GM21723 (cell line): ENCODE measurements around the gene NUDT4.

Experiments
- ATAC-seq: cut with Tn5 transposase; IDR thresholded peaks from one replicate; pipeline ENCODE4 v1.9.1; 2021; ENCODE audit warnings: mild to moderate bottlenecking, moderate library complexity; ENCODE audit not compliant: unreplicated experiment

The NUDT4 gene

DNA sequence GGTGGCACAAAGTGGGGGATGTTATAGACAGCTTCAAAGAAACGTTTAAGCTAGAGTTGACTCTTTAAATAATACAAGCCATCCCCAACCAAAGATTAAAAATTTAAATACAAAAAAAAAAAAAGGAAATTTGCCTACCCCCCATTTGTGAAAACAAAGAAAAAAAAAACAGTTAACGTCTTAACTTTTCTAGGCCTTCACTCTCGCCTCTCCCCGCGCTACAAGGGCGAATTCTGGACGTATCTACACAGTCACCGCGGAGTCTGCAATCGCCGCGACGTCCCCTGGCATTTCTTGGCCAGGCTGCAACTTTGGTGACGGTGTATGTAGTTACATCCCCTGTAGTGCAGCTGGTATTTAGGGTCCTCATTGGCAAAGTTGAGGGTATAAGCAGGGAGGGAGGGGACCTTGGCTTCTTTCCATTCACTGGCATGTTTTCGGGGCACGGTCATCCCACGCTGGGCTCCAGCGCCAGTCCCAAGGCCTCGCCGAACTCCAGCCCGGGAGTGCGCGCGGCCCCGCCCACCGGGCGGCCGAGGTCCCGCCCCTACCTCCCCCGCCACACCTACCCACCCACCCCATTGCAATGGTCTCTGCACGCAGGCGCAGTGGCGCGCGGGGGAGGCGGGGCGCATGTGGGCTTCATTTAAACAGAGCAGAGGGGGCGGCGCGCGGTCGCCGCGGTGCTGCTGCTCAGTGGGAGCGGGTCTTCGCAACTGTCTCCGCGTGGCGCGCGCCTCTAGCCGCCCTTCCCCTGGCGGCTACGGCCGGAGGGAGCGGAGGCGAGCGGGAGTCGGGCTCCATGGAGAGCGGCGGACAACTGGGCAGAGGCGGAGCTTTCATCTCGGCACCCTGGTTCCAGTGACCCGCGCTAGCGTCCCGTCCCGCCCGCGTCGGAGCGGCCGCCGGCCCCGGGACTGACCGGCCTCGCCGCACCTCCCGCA, at the start of gene NUDT4:
TSS of gene NUDT4 (plus strand) at position 674 of the 944 bp plus-strand sequence. CDS start 398 bp downstream, outside the sequence.
- peak; percentile 67 for ATAC-seq

DNA sequence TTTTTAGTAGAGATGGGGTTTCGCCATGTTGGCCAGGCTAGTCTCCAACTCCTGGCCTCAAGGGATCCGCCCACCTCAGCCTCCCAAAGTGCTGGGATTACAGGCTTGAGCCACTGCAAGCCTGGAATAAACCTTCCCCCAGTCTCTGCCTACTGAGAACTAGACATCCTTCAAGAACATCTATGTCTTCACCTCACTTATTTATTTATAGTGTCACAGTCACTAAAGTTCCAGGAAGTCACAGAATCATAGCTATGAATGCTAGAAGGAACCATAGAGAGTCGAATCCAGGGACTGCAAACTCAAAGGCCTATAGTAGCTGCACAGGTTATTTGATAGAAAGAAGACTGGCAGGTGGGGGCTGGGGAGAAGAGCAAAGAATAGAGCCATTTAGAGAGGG, 44.7 kb upstream of the NUDT4 start:
- ATAC-seq = no peak

DNA sequence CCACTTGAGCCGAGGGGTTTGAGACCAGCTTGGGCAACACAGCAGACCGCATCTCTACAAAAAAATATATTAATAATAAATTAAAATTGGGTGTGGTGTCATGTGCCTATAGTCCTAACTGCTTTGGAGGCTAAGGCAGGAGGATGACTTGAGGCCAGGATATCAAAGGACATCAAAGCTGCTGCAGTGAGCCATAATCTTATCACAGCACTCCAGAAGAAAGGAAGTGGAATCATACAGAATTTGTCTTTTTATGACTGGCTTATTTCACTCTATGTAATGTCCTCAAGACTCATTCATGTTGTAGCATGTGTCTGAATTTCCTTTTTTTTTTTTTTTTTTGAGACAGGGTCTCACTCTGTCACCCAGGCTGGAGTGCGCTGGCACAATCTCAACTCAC, 43.9 kb upstream of the NUDT4 start:
- ATAC-seq = no peak

DNA sequence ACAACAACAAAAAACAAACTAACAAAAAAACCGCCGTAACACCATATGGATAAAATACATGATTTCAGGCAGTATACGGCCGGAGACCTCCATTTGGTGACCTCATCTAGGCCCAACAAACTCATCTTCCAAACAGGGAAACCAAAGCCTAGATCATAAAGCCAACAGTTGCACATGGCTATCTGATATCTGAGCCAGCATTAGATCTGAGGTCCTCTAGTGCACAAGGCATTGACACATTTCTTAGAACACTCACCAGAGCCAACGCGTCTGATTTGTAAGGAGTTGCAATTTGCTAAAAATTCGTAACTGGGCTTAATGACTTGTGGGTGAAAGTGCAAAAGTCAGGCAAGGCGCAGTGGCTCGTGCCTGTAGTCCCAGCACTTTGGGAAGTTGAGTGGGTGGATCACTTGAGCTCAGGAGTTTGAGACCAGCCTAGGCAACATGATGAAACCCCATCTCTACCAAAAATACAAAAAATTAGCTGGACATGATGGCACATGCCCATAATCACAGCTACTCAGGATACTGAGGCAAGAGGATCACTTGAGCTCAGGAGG, 42.0 kb upstream of the NUDT4 start:
- ATAC-seq = no peak

DNA sequence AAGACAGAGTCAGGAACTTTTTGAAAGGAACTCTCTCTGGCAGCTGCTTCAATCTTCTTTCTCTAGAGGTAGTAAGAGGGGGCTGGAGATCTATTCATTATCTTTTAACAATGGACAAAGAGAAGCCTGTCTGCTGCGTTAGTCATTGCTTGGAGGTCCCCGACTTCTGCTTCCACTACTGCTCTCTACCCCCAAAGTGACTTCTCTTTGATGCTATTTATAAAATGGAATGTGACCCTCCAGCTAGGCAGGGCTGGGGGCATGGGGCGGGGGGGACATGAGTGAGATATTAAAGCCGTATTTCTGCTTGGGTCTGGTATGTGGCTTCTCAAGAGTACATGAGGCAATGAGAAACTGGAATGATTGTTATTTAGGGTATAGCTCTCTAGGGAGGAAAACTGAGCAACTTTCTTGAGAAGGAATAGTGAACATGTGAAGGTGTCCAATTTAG, 41.4 kb upstream of the NUDT4 start:
- no peak for ATAC-seq

DNA sequence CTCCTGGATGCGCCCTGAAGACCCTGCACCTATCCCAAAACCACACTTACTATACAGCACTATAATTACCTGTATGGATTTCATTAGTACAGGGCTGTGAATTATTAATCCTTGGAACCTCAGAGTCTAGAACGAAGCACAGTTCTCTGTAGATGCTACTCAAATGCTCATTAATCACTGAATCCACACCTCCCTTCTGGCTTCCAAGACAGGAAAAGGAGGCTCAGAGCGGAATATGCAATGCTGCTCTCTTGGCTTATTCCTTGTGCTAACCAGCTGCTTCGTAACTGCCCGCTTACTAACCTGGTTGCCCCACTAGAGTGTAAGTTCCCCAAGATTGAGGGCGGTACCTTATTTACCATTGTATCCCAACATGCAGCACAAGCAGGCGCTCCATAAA, 39.1 kb upstream of the NUDT4 start:
- no peak for ATAC-seq

DNA sequence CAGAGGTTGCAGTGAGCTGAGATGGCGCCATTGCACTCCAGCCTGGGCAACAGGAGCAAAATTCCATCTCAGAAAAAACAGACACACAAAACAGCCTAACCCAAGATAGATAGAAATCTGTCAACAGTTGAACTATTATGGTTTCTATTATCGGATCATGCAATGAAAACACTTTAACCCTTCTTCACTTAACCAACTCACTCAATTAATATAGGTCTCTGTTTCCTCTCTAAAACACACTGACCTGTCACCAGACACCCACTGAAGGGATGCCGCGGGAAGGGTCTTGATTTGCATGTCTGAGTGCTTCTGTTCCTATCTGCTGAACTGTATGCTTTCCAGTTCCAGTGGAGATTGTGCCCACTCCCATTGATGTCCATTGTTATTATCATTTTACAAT, 38.0 kb upstream of the NUDT4 start:
- ATAC-seq = no peak

DNA sequence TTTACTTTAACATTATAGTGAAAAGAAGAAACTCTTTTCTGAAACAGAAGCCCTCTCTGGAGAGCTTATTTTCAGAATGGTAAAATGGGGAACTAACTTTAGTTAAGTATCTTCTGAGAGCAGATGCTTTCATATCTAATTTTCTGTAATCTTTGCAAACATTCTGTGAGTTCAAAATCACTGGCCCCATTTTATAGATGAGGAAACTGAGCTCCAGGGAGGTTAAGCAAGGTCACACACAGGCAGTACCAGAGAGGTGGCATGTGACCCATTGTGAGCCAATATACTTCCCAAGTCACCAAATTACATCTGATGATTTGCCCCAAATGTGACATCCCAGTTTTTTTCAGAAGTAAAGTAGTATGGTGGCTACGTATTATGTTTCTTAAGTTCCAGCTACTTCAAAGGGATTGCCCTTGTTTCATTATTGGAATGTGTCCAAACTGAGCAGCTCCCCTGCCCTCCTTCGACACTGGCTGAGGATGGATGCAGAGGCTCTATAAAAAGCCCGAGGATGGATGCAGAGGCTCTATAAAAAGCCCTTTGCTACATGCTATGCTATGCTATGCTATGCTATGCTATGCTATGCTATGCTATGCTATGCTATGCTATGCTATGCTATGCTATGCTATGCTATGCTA, 36.2 kb upstream of the NUDT4 start:
- no peak for ATAC-seq

DNA sequence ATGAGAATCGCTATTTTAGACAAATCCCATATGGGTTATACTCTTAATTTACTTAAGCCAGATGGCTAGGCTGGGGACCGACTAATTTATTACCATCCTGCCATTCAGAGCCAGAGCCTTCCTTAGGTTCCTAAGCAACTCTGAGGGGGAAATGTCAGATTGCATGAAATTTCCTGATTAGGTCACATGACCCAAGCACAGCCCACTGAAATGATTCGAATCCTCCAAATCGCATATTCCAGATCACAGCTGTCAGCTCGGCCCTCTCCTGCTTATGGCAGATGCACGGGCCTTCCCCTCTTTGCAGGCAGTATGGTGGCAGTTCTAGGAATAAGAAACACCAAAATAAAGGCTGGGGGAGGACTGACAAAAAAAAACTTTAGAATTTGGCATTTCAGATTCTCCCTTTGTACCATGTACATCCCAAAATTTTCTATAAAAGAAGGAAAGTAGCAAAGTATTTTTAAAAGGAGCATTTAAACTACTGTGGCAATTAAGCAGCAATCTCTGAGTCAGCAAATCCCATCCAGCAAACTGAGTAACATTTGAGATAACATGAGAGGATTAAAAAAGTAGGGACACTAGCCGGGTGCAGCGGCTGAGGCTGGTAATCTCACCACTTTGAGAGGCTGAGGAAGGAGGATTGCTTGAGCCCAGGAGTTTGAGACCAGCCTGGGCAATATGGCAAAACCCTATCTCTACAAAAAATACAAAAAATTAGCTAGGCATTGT, 30.5 kb upstream of the NUDT4 start:
- ATAC-seq = no peak

DNA sequence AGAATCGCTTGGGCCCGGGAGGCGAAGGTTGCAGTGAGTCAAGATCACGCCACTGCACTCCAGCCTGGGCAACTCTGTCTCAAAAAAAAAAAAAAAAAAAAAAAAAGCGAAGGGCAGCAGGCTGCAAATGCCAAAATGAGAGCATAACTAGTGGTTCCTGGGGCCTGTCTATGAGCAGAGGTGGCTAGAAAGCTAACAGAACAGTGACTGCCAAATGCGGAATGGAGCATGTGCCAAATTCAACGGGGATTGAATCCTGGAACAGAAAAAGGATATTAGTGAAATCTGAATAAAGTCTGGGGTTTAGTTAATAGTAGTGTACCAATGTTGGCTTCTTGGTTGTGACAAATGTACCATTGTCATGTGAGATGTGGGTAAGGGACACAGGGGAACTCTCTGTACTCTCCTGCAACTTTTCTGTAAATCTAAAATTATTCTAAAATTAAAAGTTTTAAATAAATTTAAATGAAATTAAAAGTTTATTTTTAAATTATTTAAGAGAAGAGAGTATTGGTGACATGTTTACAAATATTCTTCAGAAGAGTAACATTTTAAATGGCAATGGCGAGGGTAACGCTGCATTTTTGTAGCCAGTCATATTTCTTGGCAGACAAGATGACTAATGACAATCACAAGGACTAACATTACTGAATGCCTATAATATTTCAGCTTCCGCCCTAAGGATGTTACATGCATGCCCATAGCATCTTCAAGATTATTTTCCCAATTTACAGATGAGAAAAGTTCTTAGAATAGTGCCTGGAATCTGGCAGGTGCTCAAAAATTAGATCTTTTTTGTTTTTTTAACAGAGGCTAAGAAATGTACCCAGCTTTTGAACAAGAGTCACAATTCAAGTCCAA, 28.9 kb upstream of the NUDT4 start:
- ATAC-seq = no peak

DNA sequence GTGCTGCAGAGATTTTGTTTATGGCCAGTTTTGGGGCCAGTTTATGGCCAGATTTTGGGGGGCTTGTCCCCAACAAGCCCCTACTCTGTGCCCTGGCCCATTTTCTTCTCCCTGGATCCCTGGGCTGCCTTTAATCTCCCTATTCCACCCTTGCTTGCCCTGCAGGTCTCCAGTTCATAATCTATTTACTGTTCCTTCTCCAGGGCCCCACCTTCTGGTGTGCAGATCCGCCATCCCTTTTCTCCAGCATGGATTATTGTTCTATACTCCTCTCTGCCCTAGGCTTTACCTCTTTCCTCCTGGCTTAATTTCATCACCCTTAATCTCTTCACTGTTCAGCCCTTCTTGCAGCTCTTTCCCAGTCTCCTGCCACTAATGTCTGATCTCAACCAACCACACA, 26.0 kb upstream of the NUDT4 start:
- ATAC-seq = no peak

DNA sequence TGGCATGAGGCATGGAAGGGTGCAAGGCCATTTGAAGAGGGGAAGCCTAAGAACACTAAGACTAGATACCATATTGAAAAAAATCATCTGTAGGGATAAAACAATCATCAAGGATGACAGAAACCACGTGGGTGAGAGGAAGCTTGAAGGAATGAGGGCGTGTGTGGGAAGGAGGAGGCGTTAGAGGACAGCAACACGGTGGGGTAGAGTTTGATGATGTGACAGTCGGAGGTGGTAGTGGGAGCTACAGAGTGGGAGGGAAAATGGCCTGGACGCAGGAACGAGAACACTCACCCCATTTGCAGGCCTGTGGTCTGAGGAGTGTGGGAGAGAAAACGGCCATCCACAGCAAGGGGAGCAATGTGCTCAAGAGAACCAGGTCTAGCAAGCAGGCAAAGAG, 25.4 kb upstream of the NUDT4 start:
- no peak for ATAC-seq

DNA sequence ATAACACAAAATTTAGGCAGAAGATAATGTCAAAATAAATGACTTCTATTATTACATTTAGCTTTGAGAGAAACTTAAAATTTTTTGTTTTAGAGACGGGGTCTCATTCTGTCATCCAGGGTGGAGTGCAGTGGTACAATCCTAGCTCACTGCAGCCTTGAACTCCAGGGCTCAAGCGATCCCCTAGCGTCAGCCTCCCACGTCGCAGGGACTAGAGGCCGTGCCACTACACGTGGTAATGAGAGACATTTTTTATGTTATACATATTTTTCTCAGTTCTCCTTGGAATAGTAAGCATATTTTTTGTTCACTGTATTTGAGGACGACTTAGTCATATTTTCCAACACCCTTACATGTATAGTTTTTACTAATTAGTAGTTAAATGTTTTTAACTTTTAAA, 21.5 kb upstream of the NUDT4 start:
- no peak for ATAC-seq

DNA sequence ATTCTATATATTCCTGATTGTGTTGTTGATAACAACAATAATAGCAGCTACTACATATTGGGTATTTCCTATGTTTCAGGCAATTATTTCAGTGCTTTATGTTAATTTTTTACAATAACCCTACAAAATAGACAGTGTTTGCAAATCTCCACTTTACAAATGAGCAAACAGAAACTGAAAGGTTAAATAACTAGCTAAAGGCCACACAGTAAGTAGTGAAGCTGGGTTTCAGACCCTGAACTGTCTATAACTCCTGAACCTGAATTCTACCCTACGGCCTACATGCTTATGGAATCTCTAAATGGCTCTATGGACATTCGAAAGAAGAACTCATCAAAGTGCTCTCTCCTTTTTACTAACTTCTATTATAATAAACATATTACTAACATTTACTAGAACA, 19.7 kb upstream of the NUDT4 start:
- peak; percentile 79 for ATAC-seq

DNA sequence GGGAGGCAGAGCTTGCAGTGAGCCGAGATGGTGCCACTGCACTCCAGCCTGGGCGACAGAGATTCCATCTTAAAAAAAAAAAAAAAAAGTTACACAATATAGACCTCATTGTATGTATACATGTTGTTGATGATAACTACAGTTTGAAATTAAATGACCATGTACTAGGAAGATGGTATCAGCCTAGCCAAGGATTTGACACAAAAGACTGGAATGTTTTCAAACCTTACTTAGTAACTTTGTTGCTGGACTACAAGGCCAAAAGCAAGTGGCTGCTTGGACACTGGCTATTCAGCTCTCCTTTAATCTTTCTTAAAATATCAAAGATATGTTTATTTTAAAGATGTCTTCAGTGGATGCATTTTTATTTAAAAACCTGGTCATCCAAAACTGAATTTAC, 18.9 kb upstream of the NUDT4 start:
- ATAC-seq = no peak

DNA sequence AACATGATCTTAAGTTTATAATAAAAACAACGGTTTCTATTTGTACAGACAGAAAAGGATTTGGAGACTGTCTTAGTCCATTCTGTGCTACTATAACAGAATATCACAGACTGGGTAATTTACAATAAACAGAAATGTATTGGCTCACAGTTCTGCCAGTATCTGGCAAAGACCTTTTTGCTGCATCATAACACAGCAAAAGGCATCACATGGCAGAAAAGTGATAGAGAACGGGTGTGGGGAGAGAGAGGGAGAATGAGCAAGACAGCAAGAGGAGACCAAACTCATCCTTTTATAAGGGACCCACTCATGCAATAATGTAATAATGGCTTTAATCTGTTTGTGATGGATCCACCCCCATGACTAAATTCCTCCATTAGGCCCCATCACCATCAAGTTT, 17.0 kb upstream of the NUDT4 start:
- no peak for ATAC-seq

DNA sequence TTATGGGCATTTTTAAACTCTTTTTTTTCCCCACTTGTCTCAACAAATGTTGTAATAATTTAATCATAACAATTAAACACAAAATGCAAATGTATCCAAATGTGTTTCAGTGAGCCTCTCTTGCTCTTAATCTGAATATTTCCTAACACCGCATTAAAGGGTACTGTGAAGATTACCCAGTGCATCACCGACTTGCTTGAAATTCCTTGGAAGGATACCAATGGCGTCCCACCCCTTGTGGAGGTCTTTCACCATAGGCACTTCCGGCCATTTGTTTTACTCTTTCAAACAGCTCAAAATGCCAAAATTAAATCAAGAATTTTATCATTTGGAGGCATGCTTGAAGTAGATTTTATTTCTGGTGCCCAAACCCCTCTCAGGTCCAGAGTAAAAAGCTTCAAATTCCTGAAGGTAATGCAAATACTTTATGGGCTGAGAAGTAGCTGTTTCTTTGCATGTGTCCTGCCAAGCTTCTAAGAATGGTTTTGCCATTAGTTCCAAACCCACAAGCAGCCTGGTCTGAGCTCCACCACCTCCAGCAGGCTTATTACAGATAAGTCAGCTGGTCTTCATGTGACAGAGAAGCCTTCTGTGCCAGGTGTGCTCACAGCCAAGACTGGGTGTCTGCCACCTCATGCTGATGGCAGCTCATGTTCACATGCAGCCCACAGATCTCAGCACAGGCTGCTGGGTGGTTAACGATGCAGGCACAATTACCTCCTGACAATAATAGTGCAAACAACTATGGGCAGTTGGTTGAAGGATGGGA, 16.4 kb upstream of the NUDT4 start:
- ATAC-seq = no peak

DNA sequence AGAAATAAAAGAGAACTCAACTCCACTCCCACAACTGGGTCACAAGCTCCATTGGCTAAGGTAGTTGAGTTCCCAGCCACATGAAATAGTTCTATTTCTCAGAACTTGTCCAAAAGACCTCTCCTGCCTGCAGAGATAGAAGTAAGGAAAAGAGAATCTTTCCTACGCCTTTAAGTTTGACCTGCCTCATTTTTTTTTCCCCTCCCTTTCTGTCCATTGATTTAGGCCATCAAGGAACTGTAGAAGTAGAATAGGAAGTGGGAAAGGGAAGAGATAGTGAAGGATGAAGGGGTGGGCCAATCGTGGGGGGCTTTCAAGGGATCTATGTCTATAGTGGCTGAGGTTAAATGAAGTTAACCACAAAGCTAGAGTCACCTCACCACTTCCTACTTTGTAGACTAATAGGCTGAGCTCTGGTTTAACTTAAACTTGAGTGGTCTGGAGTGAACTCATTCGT, 13.9 kb upstream of the NUDT4 start:
- no peak for ATAC-seq

DNA sequence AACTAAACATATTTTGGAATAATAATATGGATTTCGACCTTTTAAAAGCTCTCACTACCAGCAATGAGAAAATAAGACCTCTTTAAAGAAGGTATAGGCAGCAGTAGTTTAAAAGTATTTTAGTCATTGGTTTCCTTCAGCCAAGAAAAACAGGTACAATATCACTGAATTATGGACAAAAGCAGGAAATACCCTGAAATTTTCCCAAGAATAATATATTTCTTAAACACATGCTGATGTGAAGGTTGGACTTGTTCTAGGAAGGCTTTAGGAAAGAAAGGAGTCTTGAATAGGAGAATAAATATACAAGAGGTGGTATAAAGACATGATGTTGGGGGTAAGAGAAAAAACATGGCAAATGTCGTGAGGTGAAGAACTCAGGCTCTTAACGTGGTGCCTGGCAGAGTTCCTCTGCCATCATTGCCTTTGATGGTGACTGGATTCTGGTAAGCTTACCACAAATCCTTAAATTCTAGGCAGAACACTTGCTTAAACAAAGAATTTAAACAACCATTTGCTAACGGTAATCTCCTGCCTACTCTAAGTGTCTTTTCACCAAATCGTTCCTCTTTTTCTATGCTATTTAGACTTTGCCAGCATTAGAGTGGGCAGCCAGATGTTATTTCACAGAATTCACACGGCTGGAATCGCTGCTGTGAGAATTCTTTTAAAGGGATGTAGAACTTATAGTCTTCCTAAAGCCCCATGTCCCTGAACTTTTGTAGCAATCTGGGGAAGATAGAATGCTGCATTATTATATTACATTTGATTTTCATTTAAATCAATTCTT, 11.9 kb upstream of the NUDT4 start:
- no peak for ATAC-seq
